NOMO-1 (cell line): ENCODE data around the gene CD27.
A peak's percentile ranks its signal among the peaks of the same experiment; 100 is the strongest.
"Not testable (repeated sequence)": the region's sequence is repeated elsewhere in the genome, so short reads cannot be mapped to it uniquely, and the experiment has no call there.

Experiments
- DNase-seq, 2 experiments: peaks; one replicate each; lab custom pipeline; 2025; ENCODE audit not compliant: unreplicated experiment in 2 of 2; lab: John Stamatoyannopoulos, UW

Gene CD27

GRCh38 chr12:6478416-6478815, 33.7 kb downstream of the CD27 start:
- no peak for DNase-seq

- no peak for DNase-seq
Measured at GRCh38 chr12:6488240-6488639, 43.5 kb downstream of the CD27 start.

GRCh38 chr12:6489449-6489848, 44.7 kb downstream of the CD27 start:
- DNase-seq: no peak

- DNase-seq: not testable (repeated sequence)
Measured at GRCh38 chr12:6490673-6491072, 45.9 kb downstream of the CD27 start.

GRCh38 chr12:6492838-6493496, 48.2 kb downstream of the CD27 start, which contains the start of gene MRPL51:
Gene MRPL51, minus strand, starts transcription at chr12:6493262. Its CDS starts 126 bp downstream, at chr12:6493136.
- peak; percentile 92 to 97 for DNase-seq

- peak; percentile 98 for DNase-seq
Measured at GRCh38 chr12:6493497-6494257, 48.9 kb downstream of the CD27 start, which contains the start of gene NCAPD2. Gene NCAPD2, plus strand, starts transcription at chr12:6494102. Its CDS starts 997 bp downstream, at chr12:6495099.

GRCh38 chr12:6494258-6494743, 49.5 kb downstream of the CD27 start:
- DNase-seq: peak; percentile 11 to 66

GRCh38 chr12:6494968-6495367, 50.2 kb downstream of the CD27 start:
- DNase-seq: peak in 1 of 2 experiments; percentile 16

- not testable (repeated sequence) for DNase-seq
Measured at GRCh38 chr12:6497291-6497690, 52.5 kb downstream of the CD27 start.

GRCh38 chr12:6500466-6500865, 55.7 kb downstream of the CD27 start:
- no peak for DNase-seq
